Caco-2 (cell line): ENCODE data around the gene FASN. TPM values are rescaled to one million over a fixed set of nuclear protein-coding genes. Genes with fewer than 3 reads are reported as not detected.

Source experiments
- BruUV-seq: library from RNA; stranded (reverse); fragments of 400-500 nt; replicated peaks from 2 replicates; lab custom pipeline; 2021; lab: Mats Ljungman, UMichigan
- CTCF ChIA-PET: fragments of 300-600 bp; sonication (Branson Sonifier 250); formaldehyde crosslinking; loops from one replicate; lab custom pipeline; 2022; ENCODE audit warnings: antibody characterized with exemption; lab: Charles Lee
- POLR2A ChIA-PET: fragments of 300-600 bp; sonication (Branson Sonifier 250); formaldehyde crosslinking; loops from one replicate; lab custom pipeline; 2022; ENCODE audit warnings: antibody characterized with exemption; lab: Charles Lee
- DNase-seq, 2 experiments: peaks; one replicate each; pipeline versions ENCODE4 v3.0.0 to v3.0.0-alpha.2; 2020 to 2022
- H3K27me3 ChIP-seq: replicated peaks from 2 replicates; pipeline ENCODE4 v1.6.0; 2011; ENCODE audit warnings: low read length; ENCODE audit not compliant: control insufficient read depth, insufficient read depth
- H3K36me3 ChIP-seq: 2 replicates; pipeline ENCODE4 v1.5.1; 2011; ENCODE audit warnings: low read length; ENCODE audit not compliant: control insufficient read depth, insufficient read depth
- H3K4me1 ChIP-seq: fragments of 250-450 bp; sonication (Bioruptor Pico); 2 replicates; pipeline ENCODE4 v1.5.1; 2020; ENCODE audit warnings: mild to moderate bottlenecking
- H3K4me3 ChIP-seq: 2 replicates; pipeline ENCODE4 v1.5.1; 2011; ENCODE audit warnings: low read depth, mild to moderate bottlenecking, control low read depth, low read length
- H3K9me3 ChIP-seq: fragments of 250-450 bp; sonication (Bioruptor Pico); 2 replicates; pipeline ENCODE4 v1.5.1; 2020; ENCODE audit warnings: mild to moderate bottlenecking, moderate library complexity
- H3K27ac Mint-ChIP-seq: one replicate; pipeline ENCODE4 v1.8.0; 2022; ENCODE audit warnings: mixed read lengths; ENCODE audit not compliant: unreplicated experiment
- H3K27me3 Mint-ChIP-seq: one replicate; pipeline ENCODE4 v1.8.0; 2022; ENCODE audit warnings: mixed read lengths; ENCODE audit not compliant: insufficient read depth, unreplicated experiment
- H3K36me3 Mint-ChIP-seq: one replicate; pipeline ENCODE4 v1.8.0; 2022; ENCODE audit warnings: mild to moderate bottlenecking, mixed read lengths; ENCODE audit not compliant: insufficient read depth, unreplicated experiment
- H3K4me1 Mint-ChIP-seq: one replicate; pipeline ENCODE4 v1.8.0; 2022; ENCODE audit warnings: low read depth, mixed read lengths; ENCODE audit not compliant: unreplicated experiment
- H3K4me3 Mint-ChIP-seq: one replicate; pipeline ENCODE4 v1.8.0; 2022; ENCODE audit warnings: mild to moderate bottlenecking, moderate library complexity, mixed read lengths; ENCODE audit not compliant: unreplicated experiment
- H3K9me3 Mint-ChIP-seq: one replicate; pipeline ENCODE4 v1.8.0; 2022; ENCODE audit warnings: mixed read lengths; ENCODE audit not compliant: unreplicated experiment
- intact Hi-C: fragments of 100-400 bp; cut with micrococcal nuclease; formaldehyde crosslinking; loops from one replicate; pipeline ENCODE4 v1.10.0; 2022; ENCODE audit not compliant: unreplicated experiment
- total RNA-seq: library from RNA; stranded (reverse); gene quantifications from 2 replicates; pipeline ENCODE4 v1.2.3, GENCODE V29; 2022
- TF ChIP-seq, protein P1 (sequence below), 2 experiments: fragments of 200-600 bp in 1 of 2; IDR thresholded peaks; 1 replicate in 1 of 2; 2 replicates in 1 of 2; pipeline versions ENCODE4 v1.5.1 to v1.8.0; 2011 to 2022; ENCODE audit warnings: antibody characterized with exemption in 1 of 2, control low read depth in 1 of 2, inconsistent platforms in 1 of 2, low read depth in 1 of 2, low read length in 1 of 2, mild to moderate bottlenecking in 1 of 2, moderate library complexity in 1 of 2; ENCODE audit not compliant: insufficient read depth in 1 of 2, severe bottlenecking in 1 of 2, unreplicated experiment in 1 of 2

The FASN gene
- total RNA-seq, 1 experiment from 2014 or later = 330 TPM

DNA sequence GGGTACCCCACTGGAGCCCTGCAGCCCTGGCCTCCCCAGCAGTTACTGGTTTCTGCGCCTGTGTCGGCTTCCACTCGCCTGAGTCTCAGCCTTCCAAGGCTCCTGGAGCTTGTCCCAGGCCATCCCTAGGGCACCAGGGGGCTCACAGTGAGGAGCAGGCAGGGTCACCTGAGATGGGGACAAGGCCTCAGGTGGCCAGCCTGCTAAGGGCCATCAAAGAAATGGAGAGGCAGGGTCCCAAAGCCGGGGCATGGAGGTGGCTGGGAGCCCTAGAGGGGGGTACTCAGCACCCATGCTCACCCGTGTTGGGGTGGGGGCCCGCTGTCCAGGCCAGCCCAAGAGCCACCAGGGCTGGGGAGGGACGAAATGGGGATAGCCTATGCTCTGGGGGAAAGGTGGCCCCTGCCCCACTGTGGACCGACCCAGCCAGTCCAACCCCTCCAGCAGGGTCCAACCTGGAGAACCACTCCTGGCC, 1.3 kb downstream of the FASN start:
- no peak for DNase-seq
- intact Hi-C loops = no loop called here
- Mint-ChIP-seq H3K4me1 (no peaks in the 10 kb centered on the region), H3K4me3 (peak overlapping the region; percentile 75), H3K27ac (peak overlapping the region; percentile 22), H3K9me3 (no peaks in the 10 kb centered on the region), H3K36me3 (peaks cover 75% of the 10 kb centered on the region), H3K27me3 (no peaks in the 10 kb centered on the region)
- peaks cover 18% of the 10 kb centered on the region for H3K36me3 ChIP-seq
- peak overlapping the region; percentile 93 for H3K4me3 ChIP-seq
- TF ChIP-seq, protein P1, sequence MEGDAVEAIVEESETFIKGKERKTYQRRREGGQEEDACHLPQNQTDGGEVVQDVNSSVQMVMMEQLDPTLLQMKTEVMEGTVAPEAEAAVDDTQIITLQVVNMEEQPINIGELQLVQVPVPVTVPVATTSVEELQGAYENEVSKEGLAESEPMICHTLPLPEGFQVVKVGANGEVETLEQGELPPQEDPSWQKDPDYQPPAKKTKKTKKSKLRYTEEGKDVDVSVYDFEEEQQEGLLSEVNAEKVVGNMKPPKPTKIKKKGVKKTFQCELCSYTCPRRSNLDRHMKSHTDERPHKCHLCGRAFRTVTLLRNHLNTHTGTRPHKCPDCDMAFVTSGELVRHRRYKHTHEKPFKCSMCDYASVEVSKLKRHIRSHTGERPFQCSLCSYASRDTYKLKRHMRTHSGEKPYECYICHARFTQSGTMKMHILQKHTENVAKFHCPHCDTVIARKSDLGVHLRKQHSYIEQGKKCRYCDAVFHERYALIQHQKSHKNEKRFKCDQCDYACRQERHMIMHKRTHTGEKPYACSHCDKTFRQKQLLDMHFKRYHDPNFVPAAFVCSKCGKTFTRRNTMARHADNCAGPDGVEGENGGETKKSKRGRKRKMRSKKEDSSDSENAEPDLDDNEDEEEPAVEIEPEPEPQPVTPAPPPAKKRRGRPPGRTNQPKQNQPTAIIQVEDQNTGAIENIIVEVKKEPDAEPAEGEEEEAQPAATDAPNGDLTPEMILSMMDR (IDR thresholded peaks at IDR 0.05; ENCODE audit: insufficient read depth in 1 of 2, low read depth in 1 of 2, low read length in 1 of 2, severe bottlenecking in 1 of 2, unreplicated experiment in 1 of 2) = no peak
- ChIA-PET POLR2A (no interaction called here), CTCF (no interaction called here)
- no TSS peak for BruUV-seq
- peaks cover 37% of the 10 kb centered on the region for H3K4me1 ChIP-seq
- H3K27me3 ChIP-seq = no peaks in the 10 kb centered on the region
- no peaks in the 10 kb centered on the region for H3K9me3 ChIP-seq

DNA sequence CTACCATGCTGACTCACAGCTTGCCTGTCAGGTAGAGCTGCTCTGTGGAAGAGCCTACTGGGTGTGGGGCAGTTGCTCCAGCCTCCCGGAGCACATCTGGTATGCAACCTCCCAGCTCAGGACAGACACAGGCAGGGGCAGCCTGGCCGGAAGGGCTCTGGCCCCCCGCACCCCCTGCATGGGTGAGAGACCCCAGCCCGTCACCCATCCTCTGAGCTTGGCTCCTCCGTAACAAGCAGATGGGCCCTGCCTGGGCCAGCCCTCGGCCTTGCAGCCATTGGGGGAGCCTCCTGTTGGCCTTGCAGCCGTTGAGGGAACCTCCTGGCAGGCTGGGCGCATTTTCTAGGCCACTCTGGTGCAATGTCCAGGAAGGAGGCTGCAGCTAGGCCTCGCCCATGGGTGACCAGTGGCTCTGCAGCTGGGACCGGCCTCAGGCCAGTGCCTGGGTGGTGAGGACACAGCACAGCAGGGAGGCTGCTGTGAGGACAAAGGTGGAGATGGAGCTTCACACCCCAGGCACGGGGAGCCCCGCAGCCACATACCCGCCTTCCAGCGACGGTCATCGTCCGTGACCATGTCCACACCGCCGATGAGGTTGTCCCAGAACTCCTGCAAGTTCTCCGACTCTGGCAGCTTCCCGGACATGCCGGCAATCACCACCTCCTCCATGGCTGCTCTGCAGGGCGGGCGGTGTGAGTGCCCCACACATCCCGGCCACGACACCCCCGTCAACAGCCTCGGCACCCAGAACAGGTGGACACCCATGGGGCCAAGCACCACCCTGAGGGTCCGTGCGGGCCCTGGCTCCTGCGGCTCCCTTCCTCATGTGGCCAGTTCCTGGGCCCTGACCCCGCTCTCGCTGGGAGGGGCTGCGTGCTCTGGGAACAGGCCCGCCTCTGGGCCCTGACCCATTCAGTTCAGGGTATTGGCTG, 2.0 kb downstream of the FASN start:
- peaks cover 30% of the 10 kb centered on the region for H3K4me1 ChIP-seq

More for the DNA sequence above, 2.0 kb downstream of the FASN start:
- ChIA-PET CTCF (no interaction called here), POLR2A (no interaction called here)
- Mint-ChIP-seq H3K27me3 (no peaks in the 10 kb centered on the region), H3K27ac (peak overlapping the region; percentile 77), H3K4me3 (peak overlapping the region; percentile 75), H3K4me1 (no peaks in the 10 kb centered on the region), H3K9me3 (no peaks in the 10 kb centered on the region), H3K36me3 (peaks cover 82% of the 10 kb centered on the region)
- peak overlapping the region; percentile 93 for H3K4me3 ChIP-seq
- H3K27me3 ChIP-seq = no peaks in the 10 kb centered on the region
- intact Hi-C loops = no loop called here
- TF ChIP-seq, protein P1 (IDR thresholded peaks at IDR 0.05; ENCODE audit: insufficient read depth in 1 of 2, low read depth in 1 of 2, low read length in 1 of 2, severe bottlenecking in 1 of 2, unreplicated experiment in 1 of 2) = no peak
- DNase-seq = no peak
- H3K9me3 ChIP-seq = no peaks in the 10 kb centered on the region
- peaks cover 20% of the 10 kb centered on the region for H3K36me3 ChIP-seq
- no TSS peak for BruUV-seq
